GM18505 (cell line): Measurements from ENCODE around the gene MYO1D.

Experiments used
- ATAC-seq: cut with Tn5 transposase; IDR thresholded peaks from one replicate; pipeline ENCODE4 v1.9.1; 2021; ENCODE audit not compliant: unreplicated experiment
- POLR2A ChIP-seq: IDR thresholded peaks from 4 replicates; pipeline ENCODE4 v1.6.1; 2011; ENCODE audit warnings: borderline replicate concordance; ENCODE audit not compliant: insufficient read depth, insufficient read length; ENCODE audit errors: extremely low read depth

The MYO1D gene

DNA sequence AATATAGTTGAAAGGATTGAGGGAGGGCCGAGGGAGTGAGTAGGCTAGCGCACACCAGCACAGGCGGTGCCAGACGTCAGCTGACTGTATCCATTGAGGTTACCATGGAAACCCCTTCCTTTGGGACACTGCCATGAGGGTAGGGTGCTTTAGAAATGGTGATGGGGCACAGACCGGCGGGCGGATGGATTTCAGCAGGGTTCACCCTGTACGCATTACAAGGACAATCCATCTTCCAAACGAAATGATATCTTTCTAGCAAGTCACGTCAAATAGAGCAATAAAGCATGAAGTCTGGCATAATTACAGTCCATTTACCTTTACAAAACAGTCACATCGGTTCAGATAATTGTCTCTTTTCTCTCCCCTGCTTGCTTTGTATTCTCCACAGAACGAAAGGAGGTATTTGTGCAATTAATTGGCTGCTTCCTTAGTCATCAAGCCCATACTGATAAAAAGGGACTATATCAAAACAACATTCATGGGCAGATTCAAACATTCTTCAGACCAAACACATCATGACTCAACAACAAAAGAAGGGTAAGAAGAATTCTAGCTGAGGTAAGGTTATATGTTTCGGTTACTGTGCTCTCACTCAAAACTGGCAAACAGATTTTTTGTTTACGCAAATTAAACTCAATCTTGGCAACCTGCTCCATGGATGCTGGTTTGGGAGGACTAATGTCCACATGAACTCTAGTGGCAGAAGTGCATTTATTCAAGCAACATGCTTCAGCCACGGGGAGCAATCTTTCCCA lies 249.5 kb downstream of the MYO1D start:
- ATAC-seq = no peak
- no peak for TF ChIP-seq POLR2A

DNA sequence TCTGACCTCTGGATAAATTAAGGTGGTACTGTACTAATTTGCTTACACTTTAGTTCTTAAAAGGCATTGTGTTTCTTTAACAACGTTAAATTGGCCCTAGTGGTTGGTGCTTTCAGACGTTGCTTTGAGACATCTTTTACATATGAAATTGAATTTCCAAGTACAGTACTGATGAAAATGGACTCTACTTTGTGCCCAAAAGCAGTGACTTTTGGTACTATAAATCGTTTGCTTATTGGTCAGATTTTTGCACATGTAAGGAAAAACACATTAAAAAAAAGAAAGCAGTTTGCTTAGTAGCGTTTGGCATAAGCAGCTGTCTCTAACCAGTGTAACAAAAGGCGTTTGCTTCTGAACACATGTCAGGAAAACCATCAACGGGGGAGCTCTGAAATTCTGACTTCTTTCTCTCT lies 250.5 kb downstream of the MYO1D start:
- no peak for TF ChIP-seq POLR2A
- no peak for ATAC-seq

DNA sequence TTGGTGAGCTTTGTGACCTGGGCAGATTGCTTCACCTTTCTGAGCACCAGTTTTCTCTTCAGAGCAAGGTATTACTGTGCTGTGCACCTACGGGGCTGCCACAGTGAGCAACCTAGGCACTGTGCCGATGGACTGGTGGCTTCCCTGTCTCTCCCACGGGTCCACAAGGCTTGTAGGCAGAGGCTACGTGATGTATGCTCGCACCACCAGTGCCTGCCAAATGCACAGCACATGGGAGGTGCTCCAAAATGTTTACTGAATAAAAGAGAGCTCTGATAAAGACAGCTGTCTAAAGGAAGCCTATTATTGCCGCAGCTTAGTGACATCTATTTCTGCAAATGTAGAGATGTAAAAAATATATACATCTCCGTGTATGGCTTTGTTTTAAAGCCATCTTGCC lies 251.0 kb downstream of the MYO1D start:
- no peak for ATAC-seq
- no peak for TF ChIP-seq POLR2A

DNA sequence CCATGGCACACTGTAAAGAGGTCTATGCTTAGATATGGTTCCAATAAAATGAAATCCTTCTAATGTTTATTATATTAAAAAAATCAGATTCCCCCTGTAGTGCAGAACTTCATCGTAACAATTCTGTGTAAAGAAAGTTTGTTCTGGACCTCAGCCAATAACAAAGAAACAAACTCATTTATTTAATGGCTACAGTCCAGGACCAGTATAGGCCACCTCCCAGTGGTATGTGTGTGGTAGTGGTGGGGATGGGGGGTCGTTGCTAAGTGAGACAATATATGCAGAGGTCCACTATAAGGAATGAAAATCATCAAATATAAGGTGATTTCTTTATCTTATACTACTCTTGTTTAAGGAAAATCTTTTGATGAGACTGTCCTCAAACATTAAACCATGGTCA lies 253.7 kb downstream of the MYO1D start:
- no peak for ATAC-seq
- TF ChIP-seq POLR2A = no peak

- no peak for TF ChIP-seq POLR2A
- no peak for ATAC-seq
Measured at GRCh38 chr17:32622540-32622939, 254.4 kb downstream of the MYO1D start.

- no peak for TF ChIP-seq POLR2A
- ATAC-seq = no peak
Measured at GRCh38 chr17:32621612-32622312, 255.2 kb downstream of the MYO1D start.

DNA sequence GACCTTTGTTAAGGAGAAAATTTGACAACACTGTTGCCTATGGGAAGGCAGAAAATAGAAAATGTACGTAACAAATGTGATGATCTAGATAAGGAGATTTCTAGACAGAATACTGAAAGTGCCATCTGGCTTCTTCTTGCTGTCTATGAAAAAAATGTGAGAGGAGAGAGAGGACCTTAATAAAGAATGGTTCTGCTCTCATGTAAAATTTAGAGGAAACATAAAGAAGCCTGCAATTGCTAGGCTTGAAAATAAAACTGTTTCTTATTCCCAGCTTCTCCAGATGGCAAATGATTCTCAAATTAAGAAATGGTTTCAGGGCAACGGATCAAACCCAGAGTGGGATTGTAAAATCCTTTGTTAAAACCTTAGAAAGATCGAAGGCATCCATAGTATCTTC lies 261.6 kb downstream of the MYO1D start:
- no peak for TF ChIP-seq POLR2A
- ATAC-seq = no peak

- TF ChIP-seq POLR2A = no peak
- ATAC-seq = no peak
Measured at GRCh38 chr17:32610943-32611342, 266.0 kb downstream of the MYO1D start.

GRCh38 chr17:32609884-32610650 lies 266.9 kb downstream of the MYO1D start:
- no peak for TF ChIP-seq POLR2A
- no peak for ATAC-seq

GRCh38 chr17:32609085-32609484 lies 267.8 kb downstream of the MYO1D start:
- no peak for TF ChIP-seq POLR2A
- ATAC-seq = no peak

GRCh38 chr17:32608267-32608666 lies 268.7 kb downstream of the MYO1D start:
- no peak for TF ChIP-seq POLR2A
- ATAC-seq = no peak

DNA sequence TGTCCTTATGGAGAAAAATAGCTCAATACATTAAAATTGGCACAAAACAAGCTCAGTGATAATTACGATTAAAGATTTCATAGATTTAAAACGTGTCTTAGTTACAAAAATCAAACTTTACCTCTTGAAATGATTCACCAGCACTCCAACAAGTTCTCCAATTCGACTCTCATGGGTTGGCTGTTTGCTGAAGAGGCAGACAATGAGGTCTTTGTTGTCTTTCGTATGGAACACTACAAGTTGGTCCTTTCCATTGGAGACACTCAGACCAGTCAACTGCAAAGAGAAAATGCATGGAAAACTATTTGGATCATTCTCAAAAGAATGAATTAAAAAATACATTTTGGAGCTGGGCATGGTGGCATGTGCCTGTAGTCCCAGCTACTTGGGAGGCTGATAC lies 272.0 kb downstream of the MYO1D start:
- no peak for TF ChIP-seq POLR2A
- ATAC-seq = no peak

- TF ChIP-seq POLR2A = no peak
- no peak for ATAC-seq
Measured at GRCh38 chr17:32602396-32602795, 274.5 kb downstream of the MYO1D start.
